ENCODE results near the gene C1S.
"Not testable (repeated sequence)": the region's sequence is repeated elsewhere in the genome, so short reads cannot be mapped to it uniquely, and the experiment has no call there.

The C1S gene

GRCh38 chr12:7031306-7031705 is 29.2 kb upstream of the C1S start:
- no peak for TF ChIP-seq CTCF (conservative IDR thresholded peaks at IDR 0.05; ENCODE audit: control insufficient read depth, insufficient read depth, low read depth, low read length)
- DNase-seq (ENCODE audit: low read depth) = no peak
- no peak overlapping the region for H3K4me3 ChIP-seq (ENCODE audit: control insufficient read depth, low read depth, low read length)

- DNase-seq (ENCODE audit: low read depth) = no peak
- TF ChIP-seq CTCF (conservative IDR thresholded peaks at IDR 0.05; ENCODE audit: control insufficient read depth, insufficient read depth, low read depth, low read length) = no peak
- H3K4me3 ChIP-seq (ENCODE audit: control insufficient read depth, low read depth, low read length) = no peak overlapping the region
Measured at GRCh38 chr12:7032990-7033389, 27.5 kb upstream of the C1S start.

GRCh38 chr12:7034464-7034863 is 26.1 kb upstream of the C1S start:
- no peak overlapping the region for H3K4me3 ChIP-seq (ENCODE audit: control insufficient read depth, low read depth, low read length)
- TF ChIP-seq CTCF (conservative IDR thresholded peaks at IDR 0.05; ENCODE audit: control insufficient read depth, insufficient read depth, low read depth, low read length) = no peak
- DNase-seq (ENCODE audit: low read depth) = no peak

- no peak for TF ChIP-seq CTCF (conservative IDR thresholded peaks at IDR 0.05; ENCODE audit: control insufficient read depth, insufficient read depth, low read depth, low read length)
- H3K4me3 ChIP-seq (ENCODE audit: control insufficient read depth, low read depth, low read length) = no peak overlapping the region
- DNase-seq (ENCODE audit: low read depth) = no peak
Measured at GRCh38 chr12:7035463-7035862, 25.1 kb upstream of the C1S start.

GRCh38 chr12:7037411-7037810 is 23.1 kb upstream of the C1S start:
- not testable (repeated sequence) for H3K4me3 ChIP-seq (ENCODE audit: control insufficient read depth, low read depth, low read length); DNase-seq (ENCODE audit: low read depth)

- no peak for DNase-seq (ENCODE audit: low read depth)
- TF ChIP-seq CTCF (conservative IDR thresholded peaks at IDR 0.05; ENCODE audit: control insufficient read depth, insufficient read depth, low read depth, low read length) = no peak
- H3K4me3 ChIP-seq (ENCODE audit: control insufficient read depth, low read depth, low read length) = no peak overlapping the region
Measured at GRCh38 chr12:7038591-7038990, 21.9 kb upstream of the C1S start.

- TF ChIP-seq CTCF (conservative IDR thresholded peaks at IDR 0.05; ENCODE audit: control insufficient read depth, insufficient read depth, low read depth, low read length) = no peak
- DNase-seq (ENCODE audit: low read depth) = no peak
- H3K4me3 ChIP-seq (ENCODE audit: control insufficient read depth, low read depth, low read length) = no peak overlapping the region
Measured at GRCh38 chr12:7039403-7039802, 21.1 kb upstream of the C1S start.

All from fibroblast of mammary gland (primary cell).